ENCODE measurements around the gene PAX8.

The PAX8 gene

GRCh38 chr2:113186433-113186796 lies 92.3 kb downstream of the PAX8 start:
- no peak for TF ChIP-seq CREB5 (CRISPR knock-in tag; IDR thresholded peaks at IDR 0.05; ENCODE audit: low read depth)
- no peak for TF ChIP-seq ZNF70 (CRISPR knock-in tag; IDR thresholded peaks at IDR 0.05)
- no peak for ATAC-seq

- TF ChIP-seq TOX (CRISPR knock-in tag; IDR thresholded peaks at IDR 0.05; ENCODE audit: borderline replicate concordance): no peak
- no peak for TF ChIP-seq POU6F1 (CRISPR knock-in tag; IDR thresholded peaks at IDR 0.05; ENCODE audit: borderline replicate concordance, low read depth)
- no peak for TF ChIP-seq ESRRG (CRISPR knock-in tag; IDR thresholded peaks at IDR 0.05)
- no peak for TF ChIP-seq ZNF565 (CRISPR knock-in tag; conservative IDR thresholded peaks at IDR 0.05; ENCODE audit: low read depth)
- TF ChIP-seq ARNTL (CRISPR knock-in tag; IDR thresholded peaks at IDR 0.05; ENCODE audit: borderline replicate concordance, low read depth): no peak
- ATAC-seq: no peak
Observed at GRCh38 chr2:113185664-113186432, 92.9 kb downstream of the PAX8 start.

- TF ChIP-seq TSHZ2 (CRISPR knock-in tag; IDR thresholded peaks at IDR 0.05) (no peak), RARB (CRISPR knock-in tag; IDR thresholded peaks at IDR 0.05) (no peak), CSDC2 (CRISPR knock-in tag; IDR thresholded peaks at IDR 0.05) (no peak), TOX (CRISPR knock-in tag; IDR thresholded peaks at IDR 0.05; ENCODE audit: borderline replicate concordance) (no peak), GLIS3 (CRISPR knock-in tag; IDR thresholded peaks at IDR 0.05) (no peak), ESRRG (CRISPR knock-in tag; IDR thresholded peaks at IDR 0.05) (no peak), ZFP30 (CRISPR knock-in tag; IDR thresholded peaks at IDR 0.05) (no peak), CREB5 (CRISPR knock-in tag; IDR thresholded peaks at IDR 0.05; ENCODE audit: low read depth) (no peak), POU6F1 (CRISPR knock-in tag; IDR thresholded peaks at IDR 0.05; ENCODE audit: borderline replicate concordance, low read depth) (no peak), PPARA (CRISPR knock-in tag; IDR thresholded peaks at IDR 0.05; ENCODE audit: borderline replicate concordance) (no peak), OSR1 (CRISPR knock-in tag; IDR thresholded peaks at IDR 0.05) (no peak), SNAI2 (CRISPR knock-in tag; IDR thresholded peaks at IDR 0.05) (no peak)
- no peak for ATAC-seq
Observed at GRCh38 chr2:113184531-113185230, 94.0 kb downstream of the PAX8 start.

GRCh38 chr2:113183703-113184102 lies 95.0 kb downstream of the PAX8 start:
- TF ChIP-seq OSR1 (CRISPR knock-in tag; IDR thresholded peaks at IDR 0.05): no peak
- no peak for TF ChIP-seq PATZ1 (CRISPR knock-in tag; IDR thresholded peaks at IDR 0.05; ENCODE audit: borderline replicate concordance)
- TF ChIP-seq ZNF565 (CRISPR knock-in tag; conservative IDR thresholded peaks at IDR 0.05; ENCODE audit: low read depth): no peak
- TF ChIP-seq ZNF70 (CRISPR knock-in tag; IDR thresholded peaks at IDR 0.05): no peak
- no peak for TF ChIP-seq ZNF8 (CRISPR knock-in tag; IDR thresholded peaks at IDR 0.05)
- no peak for TF ChIP-seq TCF4 (CRISPR knock-in tag; IDR thresholded peaks at IDR 0.05; ENCODE audit: borderline replicate concordance)
- no peak for TF ChIP-seq CSRNP3 (CRISPR knock-in tag; IDR thresholded peaks at IDR 0.05)
- no peak for TF ChIP-seq PPARA (CRISPR knock-in tag; IDR thresholded peaks at IDR 0.05; ENCODE audit: borderline replicate concordance)
- no peak for TF ChIP-seq ZFP3 (CRISPR knock-in tag; IDR thresholded peaks at IDR 0.05)
- no peak for TF ChIP-seq SNAI2 (CRISPR knock-in tag; IDR thresholded peaks at IDR 0.05)
- TF ChIP-seq ESRRG (CRISPR knock-in tag; IDR thresholded peaks at IDR 0.05): no peak
- no peak for TF ChIP-seq ARNTL (CRISPR knock-in tag; IDR thresholded peaks at IDR 0.05; ENCODE audit: borderline replicate concordance, low read depth)
- no peak for TF ChIP-seq ZFP30 (CRISPR knock-in tag; IDR thresholded peaks at IDR 0.05)
- ATAC-seq: no peak
